Stomach (tissue), 9 donors: ENCODE results near the gene ELMO1. TPM values are rescaled to one million over a fixed set of nuclear protein-coding genes. Genes with fewer than 3 reads are reported as not detected.

Experiments used
- DNase-seq, 2 donors: peaks; one replicate each; pipeline versions ENCODE4 v3.0.0 to v3.0.0-alpha.2; 2013 to 2019
- H3K27ac ChIP-seq, 5 donors: fragments of 200-600 bp in 4 of 5; sonication (generic) in 4 of 5; one replicate each; pipeline ENCODE4 v1.5.1; 2013 to 2019; ENCODE audit warnings: mild to moderate bottlenecking in 1 of 5, moderate library complexity in 1 of 5
- H3K27me3 ChIP-seq, 3 donors: fragments of 200-600 bp; sonication (generic); one replicate each; pipeline ENCODE4 v1.5.1; 2017 to 2019; ENCODE audit warnings: mixed run types in 1 of 3
- H3K36me3 ChIP-seq, 4 donors: fragments of 200-600 bp; sonication (generic); 1 replicate in 3 of 4; 2 replicates in 1 of 4; pipeline ENCODE4 v1.5.1; 2016 to 2019
- H3K4me1 ChIP-seq, 4 donors: fragments of 200-600 bp; sonication (generic); one replicate each; pipeline ENCODE4 v1.5.1; 2016 to 2019
- H3K4me3 ChIP-seq, 4 donors: fragments of 200-600 bp; sonication (generic) in 3 of 4; one replicate each; pipeline ENCODE4 v1.5.1; 2016 to 2019; ENCODE audit warnings: mild to moderate bottlenecking in 1 of 4
- H3K9me3 ChIP-seq, 4 donors: fragments of 200-600 bp; sonication (generic); one replicate each; pipeline ENCODE4 v1.5.1; 2016 to 2019
- CTCF ChIP-seq, 7 experiments: fragments of 450-650 bp in 4 of 7; fragments of 200-600 bp in 3 of 7; sonication (generic) in 3 of 7; IDR thresholded peaks; one replicate each; pipeline ENCODE4 v1.5.1; 2016 to 2019; ENCODE audit warnings: antibody characterized with exemption in 7 of 7, control low read depth in 2 of 7, mild to moderate bottlenecking in 1 of 7
- EP300 ChIP-seq: sonication (generic); formaldehyde crosslinking; IDR thresholded peaks from one replicate; pipeline ENCODE4 v1.6.1; 2017; ENCODE audit warnings: antibody characterized with exemption
- POLR2A ChIP-seq, 4 donors: fragments of 450-650 bp; IDR thresholded peaks; one replicate each; pipeline ENCODE4 v1.6.1; 2016; ENCODE audit warnings: antibody characterized with exemption in 4 of 4, control low read depth in 2 of 4, mild to moderate bottlenecking in 1 of 4, moderate library complexity in 1 of 4
- POLR2AphosphoS5 ChIP-seq, 3 donors: sonication (generic); formaldehyde crosslinking; IDR thresholded peaks; one replicate each; pipeline ENCODE4 v1.6.1; 2016; ENCODE audit warnings: antibody characterized with exemption in 3 of 3
- WGBS, 5 donors: extraction: QIAGEN DNeasy Blood & Tissue Kit in 3 of 5; methylation state at CpG; one replicate each; pipeline versions ENCODE4 v1.1.5 to v1.1.7; 2013 to 2018; 5-methylcytosine and 5-hydroxymethylcytosine counted together
- intact Hi-C: fragments of 100-400 bp; cut with DNase I; formaldehyde crosslinking; loops from one replicate; pipeline ENCODE4 v1.15.1; 2023; ENCODE audit warnings: low total_unique reads
- polyA plus RNA-seq, 3 donors: library from polyadenylated mRNA; stranded (reverse); fragments of 200-250 nt; gene quantifications; one replicate each; pipeline ENCODE4 v1.2.3, GENCODE V29; 2013
- total RNA-seq, 5 donors: library from RNA; depleted of rRNA; stranded (reverse); fragments of >200 nt; gene quantifications; one replicate each; pipeline versions ENCODE4 v1.1.0 to v1.2.3, GENCODE V29; 2014 to 2016
- donor health status: healthy with polysubstance abuse.
- donor health status: Bipolar disorder and iron deficiency.
- donor health status: healthy.

ELMO1 gene
- total and polyA plus RNA-seq, 8 donors, result 4.1 to 117 (median 44.8) TPM

- H3K27me3 ChIP-seq, result no peaks in the 10 kb centered on the region
- no peak for TF ChIP-seq EP300
- intact Hi-C loops, result no loop called here
- no peaks in the 10 kb centered on the region for H3K9me3 ChIP-seq
- H3K4me3 ChIP-seq, result no peak overlapping the region
- no peak for DNase-seq
- no peak overlapping the region for H3K27ac ChIP-seq
- H3K4me1 ChIP-seq, result peaks cover 0 to 4% (median 0%) of the 10 kb centered on the region in 4 donors
- H3K36me3 ChIP-seq, result peaks cover 0 to 12% (median 0%) of the 10 kb centered on the region in 4 donors
- 90 to 98% (median 96%) methylated on average over 5 of the region's 5 CpGs for WGBS, 5 donors
Measured at GRCh38 chr7:37174460-37174859, 274.2 kb downstream of the ELMO1 start.

DNA sequence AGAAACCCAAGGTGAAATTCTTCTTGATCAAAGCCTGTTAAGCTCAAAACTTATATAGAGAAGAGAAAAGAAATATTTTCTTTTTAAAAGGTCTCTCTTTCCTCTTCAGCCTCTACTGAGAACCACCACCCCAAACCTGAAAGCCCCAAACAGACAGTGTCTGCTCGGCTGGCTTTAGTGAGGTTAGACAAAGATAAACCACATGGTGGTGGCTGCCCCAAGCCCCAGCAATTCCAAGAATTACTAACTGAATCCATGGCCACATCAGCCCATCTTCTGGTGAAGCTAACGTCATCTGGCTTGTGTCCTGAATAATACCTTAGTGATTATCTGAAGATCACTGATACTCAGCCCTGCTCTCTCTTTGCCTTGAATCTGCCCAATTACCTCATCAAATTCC lies 275.0 kb downstream of the ELMO1 start:
- intact Hi-C loops, result no loop called here
- no peak for DNase-seq

DNA sequence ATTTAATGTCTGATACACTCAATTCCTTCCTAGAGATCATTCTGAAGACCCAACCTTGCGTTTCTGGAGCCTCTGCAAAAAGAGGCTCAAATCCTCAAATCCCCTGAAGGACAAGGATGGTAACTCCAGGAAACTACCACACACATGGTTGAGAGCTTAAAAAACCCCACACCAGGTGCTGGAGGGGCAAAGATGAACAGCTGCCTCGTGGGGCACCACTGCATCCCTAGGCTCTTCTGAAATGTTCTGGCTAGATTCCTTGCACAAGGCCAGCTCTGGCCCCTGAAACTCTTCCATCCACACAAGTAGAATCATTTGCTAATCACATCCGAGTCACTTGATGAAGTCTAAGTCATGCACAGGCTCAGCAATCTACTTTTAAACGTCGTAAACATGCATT lies 286.6 kb downstream of the ELMO1 start:
- intact Hi-C loops, result no loop called here
- no peaks in the 10 kb centered on the region for H3K9me3 ChIP-seq
- no peaks in the 10 kb centered on the region for H3K36me3 ChIP-seq
- H3K4me1 ChIP-seq, result peaks cover 0 to 3% (median 0%) of the 10 kb centered on the region in 4 donors
- WGBS, 5 donors, result 66 to 71% (median 69%) methylated on average over 4 to 5 of the region's 5 CpGs
- TF ChIP-seq EP300 (no peak), POLR2AphosphoS5 (IDR thresholded peaks at IDR 0.05) (no peak), CTCF (IDR thresholded peaks at IDR 0.05) (no peak)
- no peak for DNase-seq
- no peaks in the 10 kb centered on the region for H3K27me3 ChIP-seq
- no peak overlapping the region for H3K27ac ChIP-seq
- H3K4me3 ChIP-seq, result no peak overlapping the region

More for the DNA sequence above, 275.0 kb downstream of the ELMO1 start:
- Histone ChIP-seq H3K27ac (no peak overlapping the region), H3K27me3 (no peaks in the 10 kb centered on the region), H3K4me1 (no peaks in the 10 kb centered on the region), H3K36me3 (peaks cover 0 to 12% (median 0%) of the 10 kb centered on the region in 4 donors), H3K4me3 (no peak overlapping the region), H3K9me3 (no peaks in the 10 kb centered on the region)
- TF ChIP-seq EP300 (no peak), POLR2AphosphoS5 (IDR thresholded peaks at IDR 0.05) (no peak), CTCF (IDR thresholded peaks at IDR 0.05) (no peak), POLR2A (IDR thresholded peaks at IDR 0.05) (no peak)
- WGBS, 5 donors, result 75 to 90% (median 84%) methylated on average over 2 of the region's 2 CpGs

DNA sequence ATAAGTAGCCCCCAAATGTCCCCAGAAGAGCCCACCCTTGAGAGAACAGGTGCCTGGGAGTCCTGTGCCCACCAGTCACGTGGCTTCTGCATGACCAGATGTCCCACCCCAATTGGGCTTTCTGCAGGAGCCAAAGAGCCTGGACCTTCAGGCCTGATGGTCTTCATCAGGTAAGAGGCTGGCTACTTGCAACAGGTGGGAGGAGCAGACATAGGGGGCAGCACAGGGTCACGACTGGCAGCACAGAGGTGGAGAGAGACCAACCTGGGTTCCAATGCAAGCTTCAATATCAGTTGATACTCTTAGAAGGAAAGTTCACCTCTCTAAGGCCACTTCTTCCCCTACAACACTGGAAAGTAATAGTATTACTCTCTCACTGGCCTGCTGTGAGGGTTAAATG lies 288.0 kb downstream of the ELMO1 start:
- Histone ChIP-seq H3K27me3 (no peaks in the 10 kb centered on the region), H3K4me3 (no peak overlapping the region), H3K4me1 (peaks cover 0 to 3% (median 0%) of the 10 kb centered on the region in 4 donors), H3K36me3 (no peaks in the 10 kb centered on the region), H3K27ac (no peak overlapping the region), H3K9me3 (no peaks in the 10 kb centered on the region)
- TF ChIP-seq CTCF (IDR thresholded peaks at IDR 0.05), result no peak
- TF ChIP-seq POLR2A (IDR thresholded peaks at IDR 0.05), result no peak
- TF ChIP-seq POLR2AphosphoS5 (IDR thresholded peaks at IDR 0.05), result no peak
- TF ChIP-seq EP300, result no peak
- intact Hi-C loops, result no loop called here
- 69 to 91% (median 77%) methylated on average over 2 of the region's 2 CpGs for WGBS, 5 donors
- no peak for DNase-seq

DNA sequence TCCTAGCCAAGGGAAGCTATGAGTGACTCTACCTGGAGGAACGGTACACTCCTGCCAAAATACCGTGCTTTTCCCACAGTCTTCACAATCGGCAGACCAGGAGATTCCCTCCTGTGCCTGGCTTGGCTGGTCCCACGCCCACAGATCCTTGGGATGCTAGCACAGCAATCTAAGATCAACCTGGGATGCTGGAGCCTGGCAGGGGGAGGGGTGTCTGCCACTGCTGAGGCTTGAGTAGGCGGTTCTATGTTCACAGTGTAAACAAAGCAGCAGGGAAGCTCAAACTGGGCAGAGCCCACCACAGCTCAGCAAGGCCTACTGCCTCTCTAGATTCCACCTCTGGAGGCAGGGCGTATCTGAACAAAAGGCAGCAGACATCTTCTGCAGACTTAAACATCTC lies 295.3 kb downstream of the ELMO1 start:
- intact Hi-C loops, result no loop called here
- Histone ChIP-seq H3K27ac (no peak overlapping the region), H3K9me3 (no peaks in the 10 kb centered on the region), H3K27me3 (no peaks in the 10 kb centered on the region), H3K4me1 (peaks cover 0 to 13% (median 6%) of the 10 kb centered on the region in 4 donors), H3K4me3 (no peak overlapping the region), H3K36me3 (peaks cover 0 to 6% (median 0%) of the 10 kb centered on the region in 4 donors)
- no peak for DNase-seq
- WGBS, 5 donors, result 71 to 84% (median 80%) methylated on average over 6 of the region's 6 CpGs
- TF ChIP-seq CTCF (IDR thresholded peaks at IDR 0.05), result no peak
- no peak for TF ChIP-seq POLR2A (IDR thresholded peaks at IDR 0.05)
- no peak for TF ChIP-seq POLR2AphosphoS5 (IDR thresholded peaks at IDR 0.05)
- no peak for TF ChIP-seq EP300
